SK-N-MC (cell line): Measurements from ENCODE around the gene SLC17A2.

Experiments used
- EZH2 ChIP-seq: fragments of 200-600 bp; sonication (generic); IDR thresholded peaks from one replicate; pipeline ENCODE4 v1.6.1; 2017; ENCODE audit warnings: antibody characterized with exemption
- POLR2AphosphoS5 ChIP-seq: IDR thresholded peaks from 2 replicates; pipeline ENCODE4 v1.6.1; 2012; ENCODE audit warnings: mild to moderate bottlenecking, low read depth, low read length, borderline replicate concordance

GRCh38 chr6:25919657-25920056 is 10.8 kb downstream of the SLC17A2 start:
- TF ChIP-seq POLR2AphosphoS5 = no peak
- no peak for TF ChIP-seq EZH2
